Measurements from ENCODE around the gene CBARP.

CBARP gene

DNA sequence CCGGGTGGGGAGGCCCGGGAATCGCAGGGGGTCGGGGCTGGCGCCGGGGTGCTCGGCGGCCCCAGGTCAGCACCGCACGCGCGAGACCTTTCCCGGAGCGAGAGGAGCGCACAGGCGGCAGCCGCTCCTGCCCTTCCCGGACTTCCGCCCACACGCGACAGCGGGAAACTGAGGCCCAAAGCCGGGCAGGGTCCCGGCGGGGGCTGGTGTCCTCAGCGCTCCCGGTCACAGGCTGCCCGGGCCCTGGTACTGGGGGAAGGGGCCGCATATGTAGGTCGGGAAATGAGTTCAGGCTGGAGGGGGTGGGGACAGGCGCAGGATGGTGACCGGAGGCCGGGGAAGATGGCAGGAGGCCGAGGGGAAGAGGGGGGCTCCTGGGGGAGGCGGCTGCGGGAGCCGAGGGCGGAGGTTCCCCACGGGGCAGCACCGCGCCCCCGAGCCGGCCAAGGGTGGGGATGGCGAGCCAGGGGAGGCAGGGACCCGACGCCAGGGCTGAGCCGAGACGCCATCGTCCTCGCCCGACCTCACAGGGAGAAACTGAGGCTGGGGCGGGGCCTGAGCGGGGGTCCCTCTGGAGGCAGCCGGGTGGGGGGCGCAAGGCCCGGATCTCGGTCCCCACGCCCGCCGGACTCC lies 662 bp downstream of the CBARP start:
- no peak for DNase-seq (ENCODE audit: extremely low spot score)
- CTCF ChIA-PET, result no interaction called here
- POLR2A ChIA-PET, result no interaction called here
- no peak for TF ChIP-seq CTCF (IDR thresholded peaks at IDR 0.05; ENCODE audit: control extremely low read depth, extremely low read depth, low read depth, missing control alignments)

GRCh38 chr19:1236576-1236975 lies 1.2 kb downstream of the CBARP start:
- DNase-seq (ENCODE audit: extremely low spot score), result no peak
- CTCF ChIA-PET, result no interaction called here
- POLR2A ChIA-PET, result no interaction called here
- TF ChIP-seq CTCF (IDR thresholded peaks at IDR 0.05; ENCODE audit: control extremely low read depth, extremely low read depth, low read depth, missing control alignments), result no peak

DNA sequence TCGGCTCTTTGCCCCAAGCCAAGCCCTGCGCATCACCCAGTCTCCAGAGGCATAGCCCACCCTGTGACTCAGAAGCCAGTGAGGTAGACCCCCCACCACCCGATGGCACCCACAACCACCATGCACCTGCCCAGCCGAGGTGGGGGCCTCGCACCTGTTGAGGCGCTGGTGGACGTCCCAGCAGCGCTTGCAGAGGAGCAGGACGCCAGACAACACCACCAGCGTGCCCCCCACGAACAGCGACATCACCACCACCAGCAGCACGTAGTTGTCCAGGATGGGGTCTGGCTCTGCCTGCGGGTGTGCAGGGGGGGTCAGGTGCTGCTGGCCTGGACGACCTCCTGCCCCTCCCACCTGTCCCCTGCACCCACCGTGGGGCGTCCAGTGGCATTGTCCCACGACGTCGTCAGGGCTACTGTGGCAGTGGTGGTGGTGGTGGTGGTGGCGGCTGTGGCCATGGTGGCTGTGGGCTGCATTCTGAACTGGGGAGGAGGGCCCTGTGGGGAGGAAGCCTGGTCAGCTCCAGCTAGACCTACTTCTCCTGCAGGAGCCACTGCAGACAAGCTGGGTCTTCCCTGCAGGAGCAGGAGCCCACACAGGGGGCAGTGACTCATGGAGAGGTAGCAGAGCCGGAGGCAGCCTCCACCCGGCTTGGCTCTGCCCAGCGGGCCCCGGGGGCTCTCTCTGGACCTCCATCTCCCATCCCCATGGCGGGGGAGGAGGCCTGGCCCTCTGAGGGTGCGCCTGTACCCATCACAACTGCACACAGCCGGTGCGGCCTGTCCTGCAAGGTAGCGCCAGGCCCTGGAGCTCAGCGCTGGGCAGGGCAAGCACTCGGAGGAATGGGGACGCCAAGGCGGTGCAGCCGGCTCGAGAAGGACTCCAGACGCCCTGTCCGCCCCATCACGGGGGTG lies 1.9 kb downstream of the CBARP start:
- no peak for TF ChIP-seq CTCF (IDR thresholded peaks at IDR 0.05; ENCODE audit: control extremely low read depth, extremely low read depth, low read depth, missing control alignments)
- DNase-seq (ENCODE audit: extremely low spot score), result no peak
- ChIA-PET CTCF (interaction anchor here (1.9 kb wide), 1 partner anchor 9 kb away, joined by 9 read pairs; no protein-coding TSS in a partner anchor), POLR2A (interaction anchor here (0.5 kb wide), 1 partner anchor 20 kb away, joined by 3 read pairs; no protein-coding TSS in a partner anchor)

- no peak for DNase-seq (ENCODE audit: extremely low spot score)
- ChIA-PET POLR2A (no interaction called here), CTCF (interaction anchor here (1.9 kb wide), 1 partner anchor 10 kb away, joined by 9 read pairs; no protein-coding TSS in a partner anchor)
- TF ChIP-seq CTCF (IDR thresholded peaks at IDR 0.05; ENCODE audit: control extremely low read depth, extremely low read depth, low read depth, missing control alignments), result no peak
Measured at GRCh38 chr19:1234955-1235380, 2.8 kb downstream of the CBARP start.

GRCh38 chr19:1234051-1234954 lies 3.5 kb downstream of the CBARP start:
- CTCF ChIA-PET, result interaction anchor here (1.5 to 1.9 kb wide), 2 partner anchors 10 to 121 kb away, joined by 5 to 9 read pairs; no protein-coding TSS in a partner anchor
- DNase-seq (ENCODE audit: extremely low spot score), result no peak
- TF ChIP-seq CTCF (IDR thresholded peaks at IDR 0.05; ENCODE audit: control extremely low read depth, extremely low read depth, low read depth, missing control alignments), result no peak
- POLR2A ChIA-PET, result no interaction called here
